ENCODE measurements around the gene IGFL2.
"Not testable (repeated sequence)": the region's sequence is repeated elsewhere in the genome, so short reads cannot be mapped to it uniquely, and the experiment has no call there.

IGFL2 gene

GRCh38 chr19:46191972-46192371 lies 43.9 kb downstream of the IGFL2 start:
- DNase-seq, result no peak

GRCh38 chr19:46192626-46192991 lies 44.6 kb downstream of the IGFL2 start:
- DNase-seq, result not testable (repeated sequence)

DNA sequence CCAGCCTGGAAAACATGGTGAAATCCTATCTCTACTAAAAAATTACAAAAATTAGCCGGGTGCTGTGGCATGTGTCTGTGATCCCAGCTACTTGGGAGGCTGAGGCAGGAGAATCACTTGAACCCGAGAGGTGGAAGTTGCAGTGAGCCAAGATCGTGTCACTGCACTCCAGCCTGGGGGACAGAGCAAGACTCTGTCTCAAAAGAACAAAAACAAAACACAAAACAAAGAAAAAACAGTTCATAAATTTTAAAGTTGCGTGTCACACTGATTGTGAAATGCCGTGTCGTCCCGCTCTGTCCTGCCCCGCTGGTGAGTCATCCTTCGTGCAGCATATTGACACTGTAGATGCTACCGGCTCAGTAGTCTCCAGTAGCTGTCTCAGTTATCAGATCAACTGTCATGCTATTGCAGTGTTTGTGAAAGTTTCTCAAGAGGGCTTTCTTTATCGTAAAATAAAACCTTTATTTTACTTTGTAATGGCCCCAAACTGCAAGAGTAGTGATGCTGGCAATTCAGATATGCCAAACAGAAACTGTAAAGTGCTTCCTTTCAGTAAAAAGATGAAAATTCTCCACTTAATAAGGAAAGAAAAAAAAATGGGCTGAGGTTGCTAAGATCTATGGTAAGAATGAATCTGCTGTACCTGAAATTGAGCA lies 45.1 kb downstream of the IGFL2 start:
- DNase-seq, result no peak

- DNase-seq, result no peak
These were observed 45.6 kb downstream of the IGFL2 start for GRCh38 chr19:46193678-46194077.

DNA sequence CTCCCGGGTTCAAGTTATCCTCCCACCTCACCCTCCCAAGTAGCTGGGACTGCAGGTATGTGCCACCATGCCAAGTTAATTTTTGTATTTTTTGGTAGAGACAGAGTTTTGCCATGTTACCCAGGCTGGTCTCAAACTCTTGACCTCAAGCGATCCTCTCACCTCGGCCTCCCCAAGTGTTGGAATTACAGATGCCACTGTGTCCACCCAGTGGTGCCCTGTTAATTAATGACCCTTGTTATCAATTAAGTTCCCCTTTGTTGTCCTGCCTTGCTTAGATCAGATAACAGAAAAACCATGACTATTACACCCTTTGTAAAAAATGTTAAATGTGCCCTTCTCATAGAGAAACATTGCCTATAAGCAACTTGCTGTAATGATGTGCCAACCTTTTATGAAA lies 47.1 kb downstream of the IGFL2 start:
- DNase-seq, result no peak

DNA sequence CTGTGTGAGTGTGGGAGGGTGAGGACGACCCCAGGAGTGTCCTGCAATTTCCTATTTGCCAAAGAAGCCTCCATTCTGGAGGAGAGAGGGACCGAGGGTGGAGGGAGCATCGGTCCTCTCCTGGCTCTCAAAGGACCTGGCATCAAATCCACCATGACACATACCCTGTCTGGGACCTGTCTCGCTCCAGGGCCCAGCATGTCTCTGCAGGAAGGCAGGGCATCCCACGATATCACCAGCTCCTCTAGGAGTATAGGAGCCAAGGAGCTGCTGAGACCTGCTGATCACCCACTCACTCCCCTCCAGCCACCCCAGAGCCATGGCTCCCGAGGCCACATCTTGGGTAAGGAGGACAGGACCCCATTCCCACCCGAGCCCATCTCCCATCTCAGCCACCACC lies 47.9 kb downstream of the IGFL2 start:
- not testable (repeated sequence) for DNase-seq

DNA sequence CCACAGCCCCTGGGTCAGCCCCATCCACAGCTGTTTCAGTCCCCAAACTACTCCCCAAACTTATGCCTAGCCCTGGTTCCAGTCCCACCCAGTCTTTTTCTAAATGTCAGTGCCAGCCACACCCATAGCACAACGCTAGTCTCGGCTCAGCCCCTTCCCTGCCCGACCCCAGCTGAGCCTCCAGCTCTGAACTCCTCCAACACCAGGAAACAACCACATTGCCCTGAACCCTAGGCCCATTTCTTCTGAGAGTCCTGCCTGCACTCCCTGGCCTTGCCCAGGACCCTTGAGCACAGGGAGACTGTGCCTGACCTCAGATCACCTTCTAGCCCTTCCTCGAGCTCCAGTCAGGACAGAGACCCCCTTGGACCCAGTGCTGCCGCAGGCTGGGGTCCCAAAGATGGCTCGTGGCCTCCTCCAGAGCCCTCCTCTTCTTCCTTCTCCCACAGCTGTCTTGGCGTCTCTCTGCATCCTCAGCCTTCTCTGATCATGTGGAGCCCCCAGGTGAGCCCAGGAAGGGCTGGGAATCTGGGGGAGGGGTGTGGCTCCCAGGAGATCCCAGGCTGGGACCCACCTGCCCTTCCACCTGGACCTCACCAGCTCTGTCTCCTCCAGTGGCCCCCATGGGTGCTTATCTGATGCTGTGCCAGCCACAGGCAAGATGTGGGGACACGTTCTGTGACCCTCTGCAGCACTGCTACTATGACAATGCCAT lies 48.5 kb downstream of the IGFL2 start:
- no peak for DNase-seq

DNA sequence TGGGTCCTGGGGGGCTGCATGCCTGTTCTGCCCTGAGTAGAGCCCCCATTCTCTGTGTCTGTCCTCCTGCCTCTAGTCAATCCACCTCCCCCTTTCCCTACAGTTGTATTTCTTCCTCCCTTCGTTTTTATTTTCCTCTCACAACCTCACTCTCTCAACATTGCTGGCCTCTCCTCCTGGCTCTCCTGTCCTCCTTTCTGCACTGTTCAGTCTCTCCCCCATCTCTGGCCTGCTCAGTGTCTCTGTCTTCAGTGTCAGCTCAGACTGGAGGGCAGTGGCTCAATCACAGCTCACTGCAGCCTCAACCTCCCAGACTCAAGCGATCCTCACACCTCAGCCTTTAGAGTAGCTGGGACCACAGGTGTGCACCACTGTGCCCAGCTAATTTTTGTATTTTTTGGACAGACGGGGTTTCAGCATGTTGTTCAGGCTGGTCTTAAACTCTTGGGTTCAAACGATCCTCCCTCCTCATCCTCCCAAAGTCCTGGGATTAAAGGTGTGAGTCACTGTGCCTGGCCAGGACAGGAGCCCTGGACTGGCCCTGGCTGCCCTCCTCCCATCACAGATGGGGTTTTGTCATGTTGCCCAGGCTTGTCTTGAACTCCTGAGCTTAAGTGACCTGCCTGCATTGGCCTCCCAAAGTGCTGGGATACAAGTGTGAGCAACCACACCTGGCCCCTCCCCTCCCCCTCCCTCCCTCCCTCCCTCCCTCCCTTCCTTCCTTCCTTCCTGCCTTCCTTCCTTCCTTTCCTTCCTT lies 49.5 kb downstream of the IGFL2 start:
- no peak for DNase-seq

- no peak for DNase-seq
These were observed 50.7 kb downstream of the IGFL2 start for GRCh38 chr19:46198756-46199155.

- no peak for DNase-seq
These were observed 53.6 kb downstream of the IGFL2 start for GRCh38 chr19:46201454-46202310.

DNA sequence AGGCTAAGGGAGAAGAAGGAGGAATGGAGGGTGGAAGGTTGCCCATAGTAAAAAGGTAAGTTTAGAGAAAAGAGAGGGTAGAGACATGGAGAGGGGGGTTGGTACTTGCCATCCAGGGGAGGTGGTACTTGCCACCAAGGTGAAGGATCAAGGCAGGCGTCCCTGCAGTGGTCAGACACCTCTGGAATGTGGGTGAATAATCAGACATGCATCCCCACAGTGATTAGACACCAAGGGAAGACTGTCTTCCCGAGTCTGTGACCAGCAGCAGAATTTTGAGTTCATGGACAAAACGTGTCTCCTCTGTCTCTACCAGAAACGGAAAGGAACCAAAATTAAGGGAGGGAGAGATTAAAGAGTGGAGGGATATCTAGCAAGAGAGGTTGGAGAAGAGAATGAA lies 54.4 kb downstream of the IGFL2 start:
- DNase-seq, result no peak

- no peak for DNase-seq
These were observed 55.1 kb downstream of the IGFL2 start for GRCh38 chr19:46202872-46203860.

- DNase-seq, result no peak
These were observed 56.0 kb downstream of the IGFL2 start for GRCh38 chr19:46204008-46204407.

- DNase-seq, result no peak
These were observed 57.3 kb downstream of the IGFL2 start for GRCh38 chr19:46205183-46205984.

DNA sequence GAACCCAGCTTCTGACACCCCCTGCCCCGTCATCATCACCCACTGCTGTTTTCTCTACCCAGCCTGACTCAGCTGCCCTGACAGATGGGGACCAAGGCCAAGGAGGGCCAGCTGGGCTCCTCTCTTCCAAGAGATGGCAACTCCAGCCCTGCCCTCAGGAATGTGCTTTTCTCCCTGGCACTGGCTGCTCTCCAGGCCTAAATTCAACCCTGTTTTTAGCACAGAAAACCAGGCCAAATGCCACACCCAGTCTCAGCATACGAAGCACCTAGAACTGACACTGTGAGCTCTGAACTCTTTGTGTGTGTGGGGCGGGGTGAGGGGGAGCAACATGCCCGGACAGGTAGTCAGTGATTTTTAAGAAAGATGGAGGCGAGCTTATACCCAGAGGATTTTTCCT lies 58.1 kb downstream of the IGFL2 start:
- DNase-seq, result no peak

DNA sequence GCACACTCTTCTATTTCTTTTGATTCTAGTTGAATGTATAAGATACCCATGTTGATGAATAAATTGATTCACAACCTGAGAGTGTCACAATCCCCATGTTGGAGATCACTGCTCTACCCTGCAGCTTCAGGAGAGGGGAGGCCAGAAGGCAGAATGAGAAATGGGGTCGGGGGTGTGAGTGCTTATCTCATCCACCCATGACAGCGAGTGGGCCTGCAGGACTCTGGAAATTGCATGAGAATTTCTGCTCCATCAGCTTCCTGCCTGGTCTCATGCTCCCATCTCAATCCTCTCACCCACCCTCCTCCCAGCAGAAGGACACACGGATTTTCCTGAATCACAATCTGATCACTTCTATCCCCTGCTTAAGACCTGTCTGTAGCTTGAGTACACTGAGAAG lies 58.6 kb downstream of the IGFL2 start:
- no peak for DNase-seq

DNA sequence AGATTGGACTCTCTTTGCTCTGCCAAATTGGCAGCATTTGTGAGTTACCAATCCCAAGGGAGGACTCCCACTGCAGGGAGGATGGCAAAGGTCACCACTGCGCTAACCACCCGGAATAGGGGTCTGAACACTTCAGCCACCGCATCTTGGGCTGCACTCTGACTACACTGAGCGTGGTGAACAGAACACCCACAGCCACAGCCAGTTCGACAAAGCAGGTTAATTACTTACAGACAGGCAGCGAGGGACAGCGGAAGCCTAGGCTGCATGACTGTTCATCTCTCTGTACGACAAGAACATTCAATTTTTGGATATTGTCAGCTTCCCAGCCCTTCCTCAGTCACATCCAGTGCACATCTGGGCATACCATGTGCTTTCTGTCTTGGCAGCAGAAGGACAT lies 59.8 kb downstream of the IGFL2 start:
- not testable (repeated sequence) for DNase-seq

DNA sequence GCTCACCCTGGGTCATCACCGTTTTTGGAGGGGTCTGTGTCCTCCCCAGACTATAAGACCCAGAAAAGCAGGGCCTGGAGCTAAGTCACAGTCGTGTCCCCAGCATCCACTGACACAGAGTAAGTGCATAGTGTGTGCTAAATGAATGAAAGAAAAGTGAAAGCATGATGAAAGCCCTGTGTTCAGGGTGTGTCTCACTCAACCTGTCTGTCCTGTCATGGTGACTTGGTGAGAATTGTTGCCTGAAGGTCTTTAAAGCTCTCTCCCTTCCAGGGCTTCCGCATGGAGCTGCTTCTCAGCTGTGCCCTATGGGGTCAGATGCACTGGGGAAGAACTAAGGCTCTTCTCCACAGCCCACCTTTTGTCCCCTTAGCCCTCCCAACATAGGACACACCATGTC lies 61.0 kb downstream of the IGFL2 start:
- DNase-seq, result no peak

DNA sequence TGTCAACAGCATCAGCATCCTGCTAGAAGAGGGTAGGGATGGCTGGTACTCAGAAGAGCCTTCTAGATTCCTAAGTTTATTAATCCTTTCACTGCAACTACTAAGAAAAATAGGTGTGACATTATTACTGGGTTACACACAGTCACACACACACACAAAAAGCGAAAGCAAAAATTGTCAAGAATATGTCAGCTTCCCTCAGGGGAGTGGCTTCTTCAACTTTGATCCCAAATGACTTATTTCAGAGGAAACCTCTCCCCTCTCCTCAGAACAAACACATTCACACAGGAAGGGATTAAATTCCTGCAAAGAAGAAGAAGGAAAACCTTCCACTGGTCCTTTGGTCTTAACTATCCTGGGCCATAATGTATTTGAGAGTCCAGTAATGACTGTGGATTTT lies 61.4 kb downstream of the IGFL2 start:
- DNase-seq, result no peak

DNA sequence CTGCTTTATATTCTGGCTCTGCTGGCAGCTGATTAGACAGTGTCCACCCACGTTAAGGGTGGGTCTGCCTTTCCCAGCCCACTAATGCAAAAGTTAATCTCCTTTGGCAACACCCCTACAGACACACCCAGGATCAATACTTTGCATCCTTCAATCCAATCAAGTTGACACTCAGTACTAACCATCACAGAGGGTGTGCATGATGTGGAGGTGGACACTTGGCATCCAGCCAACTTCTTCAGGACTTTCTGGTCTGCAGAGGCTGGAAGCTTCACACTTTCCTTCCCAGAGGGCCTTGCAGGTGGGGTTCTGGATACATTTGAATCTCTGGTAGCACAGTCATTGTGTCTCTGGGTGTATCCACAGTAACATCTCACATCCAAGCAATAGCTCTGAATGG lies 62.6 kb downstream of the IGFL2 start:
- DNase-seq, result no peak

Data from RPMI8226 (cell line).